ENCODE data around the gene WDR70. TPM values are rescaled to one million over a fixed set of nuclear protein-coding genes. Genes with fewer than 3 reads are reported as not detected.

The WDR70 gene
- total RNA-seq, 4 donors from 2014 or later: 20.0 to 60.0 (median 23.0) TPM

GRCh38 chr5:37417347-37417746, 38.2 kb downstream of the WDR70 start:
- Histone ChIP-seq H3K36me3 (peaks cover 11% of the 10 kb centered on the region), H3K4me3 (no peak overlapping the region), H3K9me3 (no peaks in the 10 kb centered on the region), H3K4me1 (no peaks in the 10 kb centered on the region), H3K27ac (no peak overlapping the region), H3K27me3 (no peaks in the 10 kb centered on the region)
- WGBS: 89% methylated on average over 9 of the region's 9 CpGs
- DNase-seq (ENCODE audit: low spot score in 2 of 2): no peak
- no peak for TF ChIP-seq POLR2A (IDR thresholded peaks at IDR 0.05)
- TF ChIP-seq EP300 (IDR thresholded peaks at IDR 0.05): no peak
- TF ChIP-seq, protein P1, sequence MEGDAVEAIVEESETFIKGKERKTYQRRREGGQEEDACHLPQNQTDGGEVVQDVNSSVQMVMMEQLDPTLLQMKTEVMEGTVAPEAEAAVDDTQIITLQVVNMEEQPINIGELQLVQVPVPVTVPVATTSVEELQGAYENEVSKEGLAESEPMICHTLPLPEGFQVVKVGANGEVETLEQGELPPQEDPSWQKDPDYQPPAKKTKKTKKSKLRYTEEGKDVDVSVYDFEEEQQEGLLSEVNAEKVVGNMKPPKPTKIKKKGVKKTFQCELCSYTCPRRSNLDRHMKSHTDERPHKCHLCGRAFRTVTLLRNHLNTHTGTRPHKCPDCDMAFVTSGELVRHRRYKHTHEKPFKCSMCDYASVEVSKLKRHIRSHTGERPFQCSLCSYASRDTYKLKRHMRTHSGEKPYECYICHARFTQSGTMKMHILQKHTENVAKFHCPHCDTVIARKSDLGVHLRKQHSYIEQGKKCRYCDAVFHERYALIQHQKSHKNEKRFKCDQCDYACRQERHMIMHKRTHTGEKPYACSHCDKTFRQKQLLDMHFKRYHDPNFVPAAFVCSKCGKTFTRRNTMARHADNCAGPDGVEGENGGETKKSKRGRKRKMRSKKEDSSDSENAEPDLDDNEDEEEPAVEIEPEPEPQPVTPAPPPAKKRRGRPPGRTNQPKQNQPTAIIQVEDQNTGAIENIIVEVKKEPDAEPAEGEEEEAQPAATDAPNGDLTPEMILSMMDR (IDR thresholded peaks at IDR 0.05): no peak
- no peak for TF ChIP-seq POLR2AphosphoS5 (IDR thresholded peaks at IDR 0.05)

GRCh38 chr5:37424441-37424840, 45.3 kb downstream of the WDR70 start:
- TF ChIP-seq POLR2AphosphoS5 (IDR thresholded peaks at IDR 0.05) (no peak), POLR2A (IDR thresholded peaks at IDR 0.05) (no peak), EP300 (IDR thresholded peaks at IDR 0.05) (no peak)
- TF ChIP-seq, protein P1 (IDR thresholded peaks at IDR 0.05): no peak
- no peaks in the 10 kb centered on the region for H3K4me1 ChIP-seq
- H3K27ac ChIP-seq: no peak overlapping the region
- no peak overlapping the region for H3K4me3 ChIP-seq
- DNase-seq (ENCODE audit: low spot score in 2 of 2): no peak
- H3K36me3 ChIP-seq: peaks cover 10% of the 10 kb centered on the region
- WGBS: 90% methylated on average over 8 of the region's 8 CpGs
- H3K9me3 ChIP-seq: no peaks in the 10 kb centered on the region
- H3K27me3 ChIP-seq: no peaks in the 10 kb centered on the region

DNA sequence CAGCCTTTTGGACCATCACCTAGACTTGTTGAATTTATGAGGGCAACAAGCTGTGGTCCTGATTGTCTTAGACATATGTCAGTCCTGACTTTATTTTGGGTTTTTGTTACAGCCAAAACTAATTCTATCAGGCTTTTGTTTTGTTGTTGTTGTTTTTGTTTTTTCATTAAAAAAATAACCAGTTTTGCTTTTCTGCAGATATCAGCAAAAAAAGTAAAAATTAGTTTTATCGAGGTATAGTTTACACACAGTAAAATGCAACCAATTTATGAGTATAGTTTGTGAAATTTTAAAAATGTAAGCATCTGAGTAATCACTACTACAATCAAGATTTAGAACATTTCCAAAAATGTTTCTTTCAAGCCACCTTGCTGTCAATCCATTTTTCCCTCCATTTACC, 48.9 kb downstream of the WDR70 start:
- TF ChIP-seq, protein P1 (IDR thresholded peaks at IDR 0.05): no peak
- TF ChIP-seq POLR2AphosphoS5 (IDR thresholded peaks at IDR 0.05): no peak
- TF ChIP-seq EP300 (IDR thresholded peaks at IDR 0.05): no peak
- no peak for TF ChIP-seq POLR2A (IDR thresholded peaks at IDR 0.05)

DNA sequence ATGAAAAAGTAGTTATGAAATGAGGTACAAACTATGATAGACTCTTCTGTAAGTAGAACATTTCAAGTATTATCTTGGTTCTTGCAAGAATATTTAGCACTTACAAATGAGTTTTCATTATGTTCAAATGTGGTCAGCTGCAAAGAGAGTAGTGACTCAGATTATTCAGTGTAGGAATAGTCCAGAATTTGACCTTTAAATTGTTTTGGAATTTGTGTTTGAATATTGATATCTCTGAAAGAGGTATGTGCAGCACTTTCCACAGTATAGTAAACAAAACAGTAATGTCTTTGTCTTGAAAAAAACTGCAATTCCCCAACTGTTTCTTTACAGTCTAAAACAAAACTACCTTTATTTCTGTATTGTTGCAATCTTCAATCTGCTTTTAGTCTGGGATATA, 56.1 kb downstream of the WDR70 start:
- H3K9me3 ChIP-seq: no peaks in the 10 kb centered on the region
- no peak overlapping the region for H3K27ac ChIP-seq
- H3K36me3 ChIP-seq: no peaks in the 10 kb centered on the region
- H3K4me3 ChIP-seq: no peak overlapping the region
- DNase-seq (ENCODE audit: low spot score in 2 of 2): no peak
- H3K27me3 ChIP-seq: no peaks in the 10 kb centered on the region
- H3K4me1 ChIP-seq: no peaks in the 10 kb centered on the region
- TF ChIP-seq EP300 (IDR thresholded peaks at IDR 0.05) (no peak), POLR2AphosphoS5 (IDR thresholded peaks at IDR 0.05) (no peak), POLR2A (IDR thresholded peaks at IDR 0.05) (no peak)
- TF ChIP-seq, protein P1 (IDR thresholded peaks at IDR 0.05): no peak

More for the DNA sequence above, 48.9 kb downstream of the WDR70 start:
- Histone ChIP-seq H3K4me1 (no peaks in the 10 kb centered on the region), H3K4me3 (no peak overlapping the region), H3K9me3 (no peaks in the 10 kb centered on the region), H3K36me3 (peaks cover 10% of the 10 kb centered on the region), H3K27me3 (no peaks in the 10 kb centered on the region), H3K27ac (no peak overlapping the region)
- WGBS: 84% methylated on average over 1 of the region's 1 CpG
- DNase-seq (ENCODE audit: low spot score in 2 of 2): no peak

- Histone ChIP-seq H3K27me3 (no peaks in the 10 kb centered on the region), H3K4me1 (no peaks in the 10 kb centered on the region), H3K36me3 (no peaks in the 10 kb centered on the region), H3K27ac (no peak overlapping the region), H3K4me3 (no peak overlapping the region), H3K9me3 (no peaks in the 10 kb centered on the region)
- no peak for DNase-seq (ENCODE audit: low spot score in 2 of 2)
- WGBS: 95% methylated on average over 3 of the region's 3 CpGs
- TF ChIP-seq, protein P1 (IDR thresholded peaks at IDR 0.05): no peak
- TF ChIP-seq EP300 (IDR thresholded peaks at IDR 0.05): no peak
- TF ChIP-seq POLR2A (IDR thresholded peaks at IDR 0.05): no peak
- TF ChIP-seq POLR2AphosphoS5 (IDR thresholded peaks at IDR 0.05): no peak
Observed at GRCh38 chr5:37436146-37436934, 57.2 kb downstream of the WDR70 start.

Measured in suprapubic skin (tissue), 4 donors.